ENCODE data around the gene CD2BP2. TPM values are rescaled to one million over a fixed set of nuclear protein-coding genes. Genes with fewer than 3 reads are reported as not detected.

The CD2BP2 gene
- total and polyA plus RNA-seq, 2 of the 13 experiments (the other 11 are each of a cell fraction or from before 2014, with no cell fraction given), result 24.9 to 54.6 TPM

GRCh38 chr16:30335598-30336474, 19.3 kb downstream of the CD2BP2 start:
- Histone ChIP-seq H3K79me2 (ENCODE audit: insufficient read depth, low read length) (peaks cover 53% of the 10 kb centered on the region), H3K27me3 (ENCODE audit: control insufficient read depth in 1 of 2, insufficient read depth in 2 of 2, low read length in 2 of 2) (no peaks in the 10 kb centered on the region), H2AFZ (ENCODE audit: low read length) (peak overlapping the region; percentile 48), H3K9me3 (ENCODE audit: low read length) (no peaks in the 10 kb centered on the region), H3K36me3 (replicated peaks in 1 of 2; ENCODE audit: control insufficient read depth in 1 of 2, insufficient read depth in 2 of 2, low read length in 2 of 2) (peaks cover 0 to 3% of the 10 kb centered on the region in 2 experiments; a peak in 1 of 5 replicates), H3K9ac (ENCODE audit: insufficient read depth, low read depth, low read length) (peak overlapping the region; percentile 94), H3K4me1 (ENCODE audit: insufficient read depth, low read length) (peaks cover 51% of the 10 kb centered on the region), H3K4me3 (replicated peaks in 1 of 3; ENCODE audit: insufficient read depth in 1 of 3, low read depth in 2 of 3, low read length in 3 of 3) (peak overlapping the region; percentile 68 to 95 (median 94)), H3K4me2 (ENCODE audit: low read depth, low read length) (peak overlapping the region; percentile 100), H4K20me1 (ENCODE audit: insufficient read depth, low read length) (no peaks in the 10 kb centered on the region), H3K27ac (ENCODE audit: extremely low read length, insufficient read depth, low read length) (peak overlapping the region; percentile 99)
- peak; percentile 98 for FAIRE-seq
- 2% methylated on average over 17 of the region's 17 CpGs for WGBS (ENCODE audit: low lambda C conversion rate)
- CTCF ChIA-PET (ENCODE audit: low intra/inter-chr PET ratio, low total read pairs), result interaction anchor here (1.2 kb wide), 1 partner anchor 17 kb away, joined by 3 read pairs; no protein-coding TSS in a partner anchor
- in situ Hi-C loops (cut with HindIII; ENCODE audit: extremely low pct_ligation_motif_present, low pct_unique_long_range_greater_than_20kb), result loop anchor here (25.0 kb wide), 1 partner anchor 749 kb away; no protein-coding TSS in a partner anchor
- intact Hi-C loops (cut with micrococcal nuclease; ENCODE audit: unreplicated experiment), result loop anchor here (2.0 kb wide), 1 partner anchor 19 kb away; the partner anchor contains the start of gene CD2BP2
- peak; percentile 96 for DNase-seq (ENCODE audit: low spot score)
- POLR2A ChIA-PET, result interaction anchor here (0.9 to 3.2 kb wide), 19 partner anchors 8 to 270 kb away, joined by 3 to 33 read pairs (median 6); partner anchors contain the start of genes ALDOA, CD2BP2, DCTPP1 and TBC1D10B
- BruUV-seq (replicated peaks), result no TSS peak
- ATAC-seq, result peak; percentile 80
- TF ChIP-seq IRF2 (CRISPR knock-in tag; IDR thresholded peaks at IDR 0.05) (peak; percentile 67), TCF7 (IDR thresholded peaks at IDR 0.05; ENCODE audit: low read depth) (peak; percentile 79), ZNF382 (CRISPR knock-in tag; IDR thresholded peaks at IDR 0.05; ENCODE audit: borderline replicate concordance) (no peak), RFX1 (IDR thresholded peaks at IDR 0.05) (no peak), NR1H2 (CRISPR knock-in tag; IDR thresholded peaks at IDR 0.05; ENCODE audit: borderline replicate concordance, low read depth) (no peak), NFATC3 (CRISPR knock-in tag; IDR thresholded peaks at IDR 0.05) (no peak), IRX3 (CRISPR knock-in tag; IDR thresholded peaks at IDR 0.05; ENCODE audit: borderline replicate concordance, low read depth) (peak; percentile 55; the same call in 1 of the 2 replicates), JDP2 (CRISPR knock-in tag; IDR thresholded peaks at IDR 0.05; ENCODE audit: borderline replicate concordance) (no peak), NONO (IDR thresholded peaks at IDR 0.05) (no peak), NONO (CRISPR knock-in tag; conservative IDR thresholded peaks at IDR 0.05) (peak; percentile 91), RORA (CRISPR knock-in tag; IDR thresholded peaks at IDR 0.05) (no peak), ZNF124 (CRISPR knock-in tag; IDR thresholded peaks at IDR 0.05) (peak; percentile 73; the same call in 1 of the 2 replicates), HMGXB4 (CRISPR knock-in tag; IDR thresholded peaks at IDR 0.05; ENCODE audit: borderline replicate concordance in 1 of 2, low read depth in 1 of 2) (peak in 1 of 2 experiments; percentile 88; a peak in 2 of 4 replicates), NAIF1 (CRISPR knock-in tag; IDR thresholded peaks at IDR 0.05; ENCODE audit: borderline replicate concordance) (peak; percentile 91), SIX1 (CRISPR knock-in tag; IDR thresholded peaks at IDR 0.05; ENCODE audit: borderline replicate concordance) (no peak), ELF1 (CRISPR knock-in tag; IDR thresholded peaks at IDR 0.05) (peak; percentile 10; the same call in 1 of the 2 replicates), HBP1 (CRISPR knock-in tag; IDR thresholded peaks at IDR 0.05; ENCODE audit: low read depth) (peak; percentile 66; the same call in 1 of the 2 replicates), ZNF770 (CRISPR knock-in tag; IDR thresholded peaks at IDR 0.05) (peak; percentile 74)
